Stimulated activated CD4-positive, alpha-beta T cell treated with anti-CD3 and anti-CD28 coated beads, Interleukin-2, amount 100 ng/mL, for 4 hours (primary cell): Measurements from ENCODE around the gene LRCH3.

Experiments used
- DNase-seq: peaks from one replicate; pipeline ENCODE4 v3.0.0-alpha.2; 2020; ENCODE audit warnings: low read depth

Gene LRCH3

DNA sequence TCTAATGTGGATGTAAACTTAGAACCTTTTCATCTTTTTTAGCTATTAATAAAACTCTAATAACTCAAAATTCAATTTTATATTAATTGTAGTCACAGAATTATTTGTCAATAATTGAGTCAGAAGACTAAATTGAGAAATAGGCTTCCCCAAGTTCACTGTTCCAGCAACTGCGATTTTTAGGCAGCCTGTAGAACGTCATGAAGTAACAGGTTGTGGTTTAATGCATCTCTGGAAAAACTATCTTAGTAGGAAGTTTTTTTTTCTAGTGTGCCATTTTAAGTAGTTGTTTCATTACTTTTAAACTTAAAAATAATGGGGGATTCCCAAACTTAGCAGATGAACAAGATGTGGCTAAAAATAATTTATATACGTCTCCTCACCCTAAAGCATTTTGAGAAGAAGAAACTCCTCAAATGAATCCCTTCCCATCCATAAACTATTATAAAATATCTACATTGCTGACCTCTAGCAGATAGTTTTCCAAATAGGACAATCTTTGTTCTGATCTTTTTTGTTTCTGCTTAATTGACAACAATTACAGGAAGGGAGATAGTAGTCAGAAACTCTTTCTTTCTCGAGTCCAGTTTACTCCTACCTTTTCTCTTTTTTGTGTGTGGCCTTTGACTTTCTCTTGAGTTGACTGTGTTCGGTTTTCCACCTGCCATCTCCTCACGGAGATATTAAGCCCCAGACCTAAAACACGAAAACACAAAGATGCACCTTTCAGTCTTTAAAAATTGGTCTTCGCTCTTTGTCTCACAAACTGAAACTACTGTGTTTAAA lies 43.1 kb downstream of the LRCH3 start:
- no peak for DNase-seq

DNA sequence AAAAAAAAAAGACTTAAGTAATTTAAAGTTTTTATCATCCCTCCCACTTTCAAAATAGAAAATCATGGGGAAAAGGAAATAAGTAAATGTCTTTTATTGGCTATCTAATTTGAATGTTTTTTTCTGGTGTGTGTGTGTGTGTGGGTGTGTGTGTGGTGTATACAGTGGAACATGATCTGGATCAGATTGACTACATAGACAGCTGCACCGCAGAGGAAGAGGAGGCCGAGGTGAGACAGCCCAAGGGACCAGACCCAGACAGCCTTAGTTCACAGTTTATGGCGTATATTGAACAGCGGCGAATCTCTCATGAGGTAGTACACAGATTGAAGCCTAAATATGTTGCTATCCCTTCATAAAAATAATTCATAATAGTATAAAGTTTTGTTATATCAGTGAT lies 44.5 kb downstream of the LRCH3 start:
- no peak for DNase-seq

DNA sequence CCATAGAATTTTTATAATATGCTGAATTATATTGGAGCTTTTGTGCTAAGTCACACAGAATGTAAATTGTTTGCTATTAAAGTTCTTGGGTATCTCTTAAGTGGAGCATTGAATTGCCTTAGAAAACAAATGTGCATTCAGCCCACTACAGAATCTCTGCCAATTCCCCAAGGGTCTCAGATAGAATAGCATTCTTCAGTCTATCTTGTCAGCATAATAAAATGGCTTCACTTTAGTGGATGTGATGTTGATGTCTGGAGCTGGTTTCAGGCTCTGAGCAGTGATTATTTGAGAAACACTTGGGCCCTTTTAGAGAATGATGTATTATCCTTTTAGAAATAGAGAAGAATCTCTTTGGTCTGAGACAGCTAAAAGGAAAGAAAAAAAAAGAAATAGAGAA lies 45.2 kb downstream of the LRCH3 start:
- DNase-seq: no peak

DNA sequence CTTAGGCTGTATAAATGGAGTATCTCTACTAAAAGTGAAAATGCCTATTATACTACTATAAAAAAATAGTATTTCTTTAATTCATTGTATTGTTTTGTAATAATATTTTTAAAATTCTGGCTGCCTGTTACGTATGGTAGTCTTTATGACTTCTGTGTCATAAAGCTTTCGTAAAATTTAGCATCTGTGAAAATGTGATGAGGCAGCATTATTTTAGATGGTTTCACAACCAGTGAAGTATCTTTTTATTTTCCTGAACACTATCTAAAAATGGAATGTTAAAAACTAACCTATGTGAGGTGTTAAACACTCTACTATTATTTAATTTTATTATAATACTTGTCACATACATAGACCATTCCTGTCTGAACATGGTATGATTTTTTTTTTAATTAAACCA lies 46.2 kb downstream of the LRCH3 start:
- DNase-seq: no peak

DNA sequence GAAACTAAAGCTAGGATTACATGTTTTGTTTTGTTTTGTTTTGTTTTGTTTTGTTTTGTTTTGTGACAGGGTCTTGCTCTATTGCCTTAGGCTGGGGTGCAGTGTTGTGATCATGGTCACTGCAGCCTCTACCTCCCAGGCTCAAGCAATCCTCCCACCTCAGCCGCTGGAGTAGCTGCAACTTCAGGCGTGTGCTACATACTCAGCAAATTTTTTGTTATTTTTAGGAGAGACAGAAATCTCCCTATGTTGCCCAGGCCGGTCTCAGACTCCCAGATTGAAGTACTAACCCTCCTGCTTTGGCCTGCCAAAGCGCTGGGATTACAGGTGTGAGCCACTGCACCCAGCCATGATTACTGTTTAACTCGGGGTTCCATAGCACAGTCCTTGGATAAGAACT lies 50.7 kb downstream of the LRCH3 start:
- no peak for DNase-seq

DNA sequence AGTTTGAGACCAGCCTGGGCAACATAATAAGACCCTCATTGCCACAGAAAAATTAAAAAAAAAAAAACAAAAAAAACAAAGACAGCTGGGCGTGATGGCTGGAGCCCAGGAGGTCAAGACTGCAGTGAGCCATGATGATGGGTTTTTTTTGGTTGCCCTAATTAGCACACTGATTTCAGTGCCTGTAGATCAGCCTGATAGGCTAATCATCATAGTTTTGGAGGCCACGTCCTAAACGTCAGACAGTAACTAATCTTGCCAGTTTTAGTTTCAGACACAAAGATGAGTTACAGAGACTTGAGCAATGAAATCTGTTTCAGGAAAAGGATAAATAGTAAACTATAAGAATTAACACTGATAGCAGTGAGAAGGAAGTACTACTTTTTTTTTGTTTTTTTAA lies 55.4 kb downstream of the LRCH3 start:
- no peak for DNase-seq

DNA sequence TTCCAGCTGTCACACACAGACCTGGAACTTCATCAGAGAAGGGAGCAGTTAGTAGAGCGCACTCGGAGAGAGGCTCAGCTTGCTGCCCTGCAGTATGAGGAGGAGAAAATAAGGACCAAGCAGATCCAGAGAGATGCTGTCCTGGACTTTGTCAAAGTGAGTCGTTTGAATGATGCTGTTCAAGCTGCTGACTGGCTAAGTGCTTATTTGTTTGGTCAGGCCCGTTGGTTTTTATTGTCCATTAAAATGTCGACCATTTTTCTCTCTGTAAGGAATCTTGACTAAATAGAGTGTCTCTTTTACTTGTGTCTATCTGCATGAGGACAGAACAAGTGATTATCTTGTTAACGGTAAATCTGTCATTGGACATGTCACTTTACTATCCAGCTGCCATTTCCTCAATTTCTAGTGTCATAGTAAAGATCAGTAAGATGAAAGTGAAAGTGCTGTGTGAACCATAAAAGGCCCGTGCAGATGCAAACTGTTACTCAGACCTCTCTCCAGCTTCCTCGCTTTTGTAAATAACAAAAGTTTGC lies 56.9 kb downstream of the LRCH3 start:
- DNase-seq: peak; percentile 16

DNA sequence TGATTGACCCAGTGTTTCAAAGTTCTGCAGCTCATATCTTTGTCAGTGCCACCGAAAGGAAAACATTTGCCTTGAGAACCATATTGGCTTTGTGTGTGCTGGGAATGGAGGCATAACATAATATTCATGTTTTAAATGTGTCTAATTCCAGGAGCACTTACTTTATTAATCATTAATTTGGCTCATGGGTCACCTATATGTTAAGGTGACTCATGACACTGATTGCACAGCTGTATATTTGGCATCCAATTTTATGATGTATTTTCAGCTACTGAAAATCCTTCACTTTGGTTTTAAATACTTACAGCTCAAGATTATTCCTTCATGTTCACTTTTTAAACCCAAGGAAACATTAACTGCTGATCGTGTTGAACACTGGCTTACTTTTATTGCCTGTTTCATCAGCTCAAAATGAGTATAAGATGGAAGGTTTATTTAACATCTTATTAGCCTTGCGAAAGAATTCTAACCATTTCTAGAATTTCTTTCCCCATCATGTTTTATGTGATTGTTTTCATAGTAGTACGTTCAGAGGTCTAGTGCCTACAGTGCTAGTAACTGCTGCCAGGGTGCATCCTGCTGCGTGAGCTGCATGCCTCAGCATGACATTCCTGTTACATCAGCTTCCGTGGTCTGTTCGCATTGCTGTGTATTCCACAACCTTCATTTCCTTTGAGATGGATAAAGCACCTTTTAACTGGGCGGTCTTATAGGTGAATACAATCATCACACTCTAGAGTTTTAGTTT lies 63.7 kb downstream of the LRCH3 start:
- no peak for DNase-seq

DNA sequence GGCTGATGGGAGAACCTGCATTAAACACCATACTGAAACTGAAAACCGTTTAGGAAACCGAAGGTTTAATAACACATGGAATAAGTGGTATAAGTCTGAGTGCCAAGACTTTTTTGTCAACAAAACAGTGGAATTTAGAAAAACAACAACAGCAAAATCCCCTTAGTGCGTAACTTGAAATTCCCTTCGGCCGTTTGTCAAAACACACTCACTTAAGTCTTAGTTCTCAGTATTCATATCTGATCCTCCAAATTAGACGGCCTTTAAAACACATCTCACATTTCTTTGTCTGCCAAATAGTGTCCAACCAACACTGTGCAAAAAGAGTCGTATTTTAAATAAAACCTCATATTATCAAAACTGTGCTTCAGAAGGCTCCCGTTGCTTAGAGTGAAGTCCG lies 64.5 kb downstream of the LRCH3 start:
- no peak for DNase-seq

DNA sequence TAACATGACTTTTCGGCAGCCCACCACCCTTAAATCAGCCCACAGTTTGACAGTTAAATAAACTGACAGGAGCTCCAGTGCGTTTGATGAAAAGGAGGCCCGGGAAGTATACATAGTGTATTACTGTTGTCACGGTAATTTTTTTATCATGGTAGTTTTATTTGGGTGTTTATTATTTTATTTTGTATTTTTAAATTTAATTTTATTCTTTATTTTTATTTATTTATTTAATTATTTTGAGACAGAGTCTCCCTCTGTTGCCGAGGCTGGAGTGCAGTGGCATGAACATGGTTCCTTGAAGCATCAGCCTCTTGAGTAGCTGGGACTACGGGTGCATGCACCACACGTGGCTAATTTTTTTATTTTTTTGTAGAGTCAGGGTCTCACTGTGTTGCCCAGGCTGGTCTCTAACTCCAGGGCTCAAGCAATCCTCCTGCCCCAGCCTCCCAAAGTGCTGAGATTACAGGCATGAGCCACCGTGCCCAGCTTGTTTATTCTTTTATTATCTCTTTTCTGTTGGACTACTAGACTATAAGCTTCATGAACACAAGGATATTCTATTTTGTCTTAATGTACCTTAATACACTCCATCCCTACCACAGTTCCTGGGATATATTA lies 65.3 kb downstream of the LRCH3 start:
- DNase-seq: no peak

DNA sequence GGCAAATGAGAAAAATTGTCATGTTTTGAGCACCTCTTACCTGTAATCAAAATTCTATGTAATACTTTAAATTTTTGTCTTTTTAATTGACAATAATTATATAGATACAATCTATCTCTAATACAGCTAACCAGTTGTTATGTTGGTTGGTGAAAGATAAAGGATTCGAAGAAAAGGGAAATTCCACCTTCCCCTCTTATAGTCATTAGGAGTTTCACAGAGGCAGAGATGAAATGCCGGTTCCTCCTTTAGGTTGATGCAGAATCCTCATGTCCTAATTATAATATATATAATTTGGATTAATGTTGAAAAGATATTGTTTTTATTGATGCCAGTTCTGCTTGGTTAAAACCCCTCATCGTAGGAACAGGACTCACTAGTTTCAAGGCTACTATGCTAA lies 67.1 kb downstream of the LRCH3 start:
- DNase-seq: no peak

DNA sequence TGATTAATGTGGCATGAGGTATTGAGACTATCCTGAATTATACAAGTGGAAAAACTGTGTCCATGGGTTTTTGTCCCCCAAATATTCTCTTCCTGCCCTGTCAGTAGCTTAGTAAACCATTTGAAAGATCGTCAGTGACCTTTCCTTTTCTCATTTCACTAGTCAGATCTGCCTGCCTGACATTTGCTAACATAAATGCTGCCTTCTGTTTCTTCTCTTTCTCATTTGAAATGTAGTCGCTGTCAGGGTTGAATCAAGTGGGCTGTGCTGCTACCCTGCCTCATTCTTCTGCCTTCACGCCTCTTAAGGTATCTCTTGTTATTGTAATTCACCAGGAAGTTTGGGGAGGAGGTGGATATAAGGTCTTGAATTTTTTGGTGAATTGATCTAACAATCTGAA lies 67.5 kb downstream of the LRCH3 start:
- DNase-seq: no peak

DNA sequence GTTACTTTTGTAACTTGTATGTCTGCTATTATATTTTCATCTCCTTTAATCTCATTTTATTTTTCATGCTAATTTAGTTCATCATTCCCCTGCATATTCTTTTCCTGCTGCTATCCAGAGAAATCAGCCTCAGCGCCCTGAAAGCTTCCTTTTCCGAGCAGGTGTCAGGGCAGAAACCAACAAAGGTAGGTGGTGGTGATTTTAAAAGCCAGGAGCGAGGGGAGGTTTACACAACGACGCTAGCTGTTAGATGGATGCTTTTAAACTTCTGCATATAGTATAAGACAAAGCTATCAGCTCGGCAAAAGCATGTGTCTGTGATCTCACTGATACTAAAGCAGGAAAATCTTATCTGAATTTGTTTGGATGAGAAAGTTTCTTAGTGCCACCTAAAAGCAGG lies 75.0 kb downstream of the LRCH3 start:
- no peak for DNase-seq

DNA sequence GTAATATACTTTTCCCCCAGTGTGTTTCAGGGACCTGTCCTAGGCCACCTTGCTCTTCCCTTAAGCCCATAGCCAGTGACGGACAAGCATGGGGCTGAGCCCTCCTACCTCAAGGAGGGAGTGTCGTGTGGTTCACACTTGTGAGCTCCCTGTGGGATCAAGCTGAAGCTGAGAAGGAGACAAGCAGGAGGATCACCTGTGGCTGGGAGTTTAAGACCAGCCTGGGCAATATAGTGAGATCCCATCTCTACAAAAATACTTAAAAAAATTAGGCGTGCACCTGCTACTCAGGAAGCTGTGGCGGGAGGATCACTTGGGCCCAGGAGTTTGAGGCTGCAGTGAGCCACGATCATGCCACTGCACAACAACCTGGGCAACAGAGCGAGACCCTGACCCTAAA lies 82.3 kb downstream of the LRCH3 start:
- DNase-seq: no peak

DNA sequence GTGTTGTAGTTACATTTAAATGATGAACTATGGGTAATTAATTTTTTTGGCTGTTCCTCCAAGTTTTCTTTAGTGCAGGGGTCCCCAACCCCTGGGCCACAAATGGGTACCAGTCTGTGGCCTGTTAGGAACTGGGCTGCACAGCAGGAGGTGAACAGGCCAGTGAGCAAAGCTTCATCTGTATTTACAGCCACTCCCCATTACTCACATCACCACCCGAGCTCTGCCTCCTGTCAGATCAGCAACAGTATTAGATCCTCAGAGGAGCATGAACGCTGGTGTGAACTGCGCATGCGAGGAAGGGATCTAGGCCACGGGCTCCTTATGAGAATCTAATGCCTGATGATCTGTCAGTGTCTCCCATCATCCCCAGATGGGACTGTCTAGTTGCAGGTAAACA lies 83.0 kb downstream of the LRCH3 start:
- DNase-seq: no peak

DNA sequence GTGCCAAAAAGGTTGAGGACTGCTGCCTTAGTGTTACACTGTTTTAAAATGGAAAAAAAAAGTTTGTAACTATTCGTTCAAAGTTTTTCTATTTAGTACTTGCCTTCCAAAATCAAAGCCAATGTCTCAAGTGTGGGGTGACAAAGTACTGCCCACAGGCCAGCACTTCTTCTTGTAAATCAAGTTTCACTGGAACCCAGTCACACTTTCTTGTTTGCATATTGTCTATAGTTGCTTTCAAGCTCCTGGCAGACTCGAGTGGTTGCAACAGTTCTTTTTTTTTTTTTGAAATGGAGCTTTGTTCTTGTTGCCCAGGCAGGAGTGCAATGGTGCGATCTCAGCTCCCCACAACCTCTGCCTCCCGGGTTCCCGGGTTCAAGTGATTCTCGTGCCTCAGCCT lies 83.6 kb downstream of the LRCH3 start:
- DNase-seq: no peak

DNA sequence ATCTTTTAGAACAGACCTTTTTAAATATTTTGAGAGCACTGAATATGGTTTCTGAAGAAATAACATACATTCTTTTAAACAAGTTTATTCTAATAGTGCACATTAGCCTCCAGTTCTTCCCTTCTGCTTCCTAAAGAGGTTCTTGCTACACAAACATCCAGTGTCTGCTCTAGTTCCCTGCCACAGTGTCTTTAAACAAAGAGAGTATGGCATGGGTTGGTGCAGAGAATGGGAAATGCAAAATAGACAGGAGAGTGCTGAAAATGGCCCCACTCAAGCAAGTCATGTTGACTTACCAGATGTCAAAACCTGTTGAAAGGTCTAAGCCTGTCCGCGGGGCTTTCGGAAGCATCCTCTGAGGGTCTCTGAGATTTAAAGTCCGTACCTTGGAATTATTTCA lies 86.8 kb downstream of the LRCH3 start:
- no peak for DNase-seq

DNA sequence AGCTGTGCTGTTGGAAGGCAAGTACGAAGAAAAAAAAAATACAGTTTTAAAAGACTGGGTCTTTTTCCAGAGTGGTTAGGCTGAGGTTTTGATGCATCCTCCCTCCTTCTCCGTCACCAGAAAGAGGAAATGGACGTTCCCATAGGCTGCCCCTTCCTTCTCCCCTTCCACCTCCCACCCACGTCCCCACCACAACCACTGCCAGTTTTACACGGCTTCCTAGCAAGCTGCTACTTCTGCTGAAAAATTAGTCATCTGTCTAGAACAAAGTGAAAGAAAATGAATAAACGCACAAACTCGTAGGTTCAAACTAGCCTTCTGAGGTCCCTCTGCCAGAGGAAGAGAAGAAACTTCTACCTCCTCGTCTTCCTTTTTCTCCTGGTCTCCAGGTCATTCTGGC lies 87.4 kb downstream of the LRCH3 start:
- peak; percentile 4 for DNase-seq

DNA sequence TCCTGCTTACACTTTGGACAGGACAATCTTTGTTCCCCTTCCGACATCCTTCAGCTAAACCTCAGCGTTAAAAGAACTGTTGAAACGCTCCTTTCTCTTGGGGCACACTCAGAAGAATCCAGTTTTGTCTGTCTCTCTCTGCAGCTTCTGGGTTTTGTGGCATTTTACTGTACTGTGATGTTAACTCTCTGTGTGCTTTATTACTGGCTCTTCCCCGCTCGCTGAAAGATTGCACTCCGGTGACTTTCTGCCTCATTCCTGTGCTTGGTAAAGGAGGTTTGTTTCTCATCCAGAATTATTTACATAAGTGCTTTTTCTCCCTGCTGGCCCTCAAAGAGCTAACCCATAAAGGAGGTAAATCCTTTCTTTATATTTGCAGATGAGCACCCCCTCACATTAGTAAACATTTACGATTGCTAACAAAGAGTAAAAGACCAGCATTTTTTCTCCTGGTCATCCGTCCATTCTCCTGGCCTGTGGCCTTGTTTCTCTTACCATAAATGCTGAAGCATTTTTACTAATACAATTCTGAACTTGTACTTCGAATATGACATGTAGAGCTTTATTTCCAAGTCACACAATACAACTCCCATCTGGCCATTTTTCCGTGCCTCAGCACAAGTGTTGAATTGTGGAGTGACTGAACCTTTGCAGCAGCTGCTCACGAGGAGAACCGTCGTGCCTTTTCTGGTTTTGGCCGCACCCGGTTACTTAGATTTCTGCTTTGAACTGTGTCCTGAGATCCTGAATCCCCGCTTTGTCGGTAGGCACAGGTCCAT lies 89.6 kb downstream of the LRCH3 start:
- no peak for DNase-seq

DNA sequence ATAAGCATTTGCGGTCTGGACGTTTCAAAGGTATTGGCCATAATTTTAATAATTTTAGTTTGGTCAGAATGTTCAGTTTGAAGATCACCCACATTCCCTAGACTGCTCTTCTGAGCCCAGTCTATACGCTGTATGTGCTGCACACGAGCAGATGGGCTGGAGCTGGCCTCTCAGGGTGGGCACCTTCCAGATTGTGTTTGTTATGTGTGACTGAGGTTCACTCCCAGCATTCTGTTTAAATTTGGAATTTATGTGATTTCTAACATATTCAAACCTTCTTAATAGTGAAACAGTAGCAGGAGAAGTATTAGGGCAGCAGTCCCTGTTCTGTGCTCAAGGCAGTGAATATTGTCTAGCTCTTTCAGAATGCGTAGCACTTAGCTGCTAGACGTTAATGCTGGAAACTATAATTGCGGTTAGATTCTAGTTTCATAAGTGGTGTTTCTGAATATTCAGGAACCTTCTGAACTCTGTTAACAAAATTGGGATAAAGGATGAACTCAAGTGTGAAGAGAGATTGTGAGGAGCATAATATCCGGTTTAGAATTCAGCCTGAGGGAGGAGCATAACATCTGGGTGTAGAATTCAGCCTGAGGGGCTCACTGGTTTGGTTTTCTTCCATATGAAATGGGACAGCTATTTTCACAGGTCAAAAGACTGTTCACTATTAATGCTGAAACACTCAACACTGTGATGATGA lies 90.4 kb downstream of the LRCH3 start:
- DNase-seq: no peak

DNA sequence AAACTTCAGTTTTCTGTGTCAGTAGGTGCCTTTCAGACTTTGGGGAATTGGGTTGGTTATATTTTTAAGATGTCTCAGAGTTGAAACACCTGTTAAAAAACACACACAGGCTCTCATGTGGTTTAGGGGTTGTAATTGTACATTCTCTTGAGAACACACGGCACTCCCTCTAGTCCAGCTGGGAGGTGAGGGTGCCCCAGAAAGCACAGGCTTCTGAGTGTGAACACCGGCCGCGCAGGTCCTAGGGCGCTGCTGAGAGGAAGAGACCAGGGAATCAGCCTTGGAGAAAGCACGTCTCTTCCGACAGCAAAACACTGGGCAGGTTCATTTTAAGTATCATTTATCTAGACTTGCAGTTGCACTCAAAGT lies 90.9 kb downstream of the LRCH3 start:
- DNase-seq: no peak

DNA sequence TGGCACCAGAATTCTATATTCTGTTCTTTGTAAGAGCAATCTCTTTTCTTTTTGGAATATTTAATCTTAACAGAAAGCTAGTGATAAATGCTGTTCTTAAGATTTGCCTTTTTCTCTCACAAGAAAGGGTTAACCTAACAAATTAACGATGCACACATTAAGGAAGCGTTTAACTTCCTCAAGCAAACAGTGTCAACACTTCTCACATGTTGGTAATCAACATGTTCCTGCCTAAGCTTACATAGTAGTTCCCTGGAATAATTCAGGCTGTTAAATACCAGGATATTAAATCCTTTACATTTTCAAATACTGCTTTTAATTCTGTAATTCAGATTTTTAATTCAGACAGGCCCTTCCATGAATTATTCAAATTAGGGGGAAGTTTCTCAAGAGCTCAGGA lies 91.5 kb downstream of the LRCH3 start:
- no peak for DNase-seq
